T-helper 2 cell treated with Interferon-gamma antibody and Interleukin-4, amounts not matched to agents 5 μg/mL and 100 μg/mL, for 36 hours (primary cell): ENCODE data around the gene TMEM123.
A peak's percentile ranks its signal among the peaks of the same experiment; 100 is the strongest.

Source experiments
- DNase-seq: peaks from one replicate; pipeline ENCODE4 v3.0.0; 2021; ENCODE audit warnings: low spot score
- H3K27ac Mint-ChIP-seq: one replicate; pipeline ENCODE4 v1.8.0; 2021; ENCODE audit warnings: mild to moderate bottlenecking, mixed read lengths
- H3K27me3 Mint-ChIP-seq: one replicate; pipeline ENCODE4 v1.8.0; 2021; ENCODE audit warnings: low read depth, mixed read lengths
- H3K36me3 Mint-ChIP-seq: one replicate; pipeline ENCODE4 v1.8.0; 2021; ENCODE audit warnings: low read depth, mixed read lengths
- H3K4me1 Mint-ChIP-seq: one replicate; pipeline ENCODE4 v1.8.0; 2021; ENCODE audit warnings: low read depth, mixed read lengths
- H3K4me3 Mint-ChIP-seq: one replicate; pipeline ENCODE4 v1.8.0; 2022; ENCODE audit warnings: mild to moderate bottlenecking, moderate library complexity, mixed read lengths
- H3K9me3 Mint-ChIP-seq: one replicate; pipeline ENCODE4 v1.8.0; 2021; ENCODE audit warnings: mixed read lengths

TMEM123 gene

DNA sequence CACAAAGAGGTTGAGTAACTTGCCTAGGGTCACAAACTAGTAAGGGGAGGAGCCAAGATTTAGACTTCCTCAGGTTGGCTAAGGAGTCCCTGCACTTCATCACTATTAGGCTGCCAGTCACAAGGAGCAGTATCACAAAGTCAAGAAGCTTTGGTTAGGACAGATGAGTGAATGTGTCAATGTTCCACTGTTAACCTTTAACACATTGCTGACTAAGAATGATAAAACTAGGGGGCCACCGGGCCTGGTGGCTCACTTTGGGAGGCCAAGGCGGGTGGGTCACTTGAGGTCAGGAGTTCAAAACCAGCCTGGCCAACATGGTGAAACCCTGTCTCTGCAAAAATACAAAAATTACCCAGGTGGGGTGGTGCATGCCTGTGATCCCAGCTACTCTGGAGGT is 32.0 kb downstream of the TMEM123 start:
- Mint-ChIP-seq H3K36me3 (peaks cover 64% of the 10 kb centered on the region), H3K27me3 (no peaks in the 10 kb centered on the region), H3K4me1 (peaks cover 58% of the 10 kb centered on the region), H3K27ac (peak overlapping the region; percentile 22), H3K4me3 (no peak overlapping the region), H3K9me3 (peaks cover 22% of the 10 kb centered on the region)
- peak; percentile 30 for DNase-seq

DNA sequence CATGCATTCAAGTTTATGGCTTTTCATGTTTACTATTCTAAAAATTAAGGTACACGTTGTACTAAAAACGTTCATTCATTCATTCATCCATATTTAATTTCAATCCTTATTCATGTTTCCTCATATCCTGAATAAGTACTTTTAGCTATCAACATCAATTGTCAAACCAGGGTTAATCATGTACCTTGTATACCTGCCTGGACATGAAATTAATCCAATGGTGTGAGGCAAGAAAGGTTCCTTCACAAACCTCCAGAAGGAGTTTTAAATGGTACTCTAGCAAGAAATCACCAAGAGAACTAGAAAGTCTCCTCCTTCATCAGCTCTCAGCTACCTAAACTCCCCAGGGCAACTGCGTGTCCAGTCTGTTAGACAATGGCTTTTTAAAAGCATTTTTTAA is 33.4 kb downstream of the TMEM123 start:
- no peaks in the 10 kb centered on the region for H3K27me3 Mint-ChIP-seq
- peaks cover 65% of the 10 kb centered on the region for H3K4me1 Mint-ChIP-seq
- no peak overlapping the region for H3K4me3 Mint-ChIP-seq
- no peak overlapping the region for H3K27ac Mint-ChIP-seq
- peaks cover 26% of the 10 kb centered on the region for H3K9me3 Mint-ChIP-seq
- DNase-seq, result no peak
- H3K36me3 Mint-ChIP-seq, result peaks cover 67% of the 10 kb centered on the region

DNA sequence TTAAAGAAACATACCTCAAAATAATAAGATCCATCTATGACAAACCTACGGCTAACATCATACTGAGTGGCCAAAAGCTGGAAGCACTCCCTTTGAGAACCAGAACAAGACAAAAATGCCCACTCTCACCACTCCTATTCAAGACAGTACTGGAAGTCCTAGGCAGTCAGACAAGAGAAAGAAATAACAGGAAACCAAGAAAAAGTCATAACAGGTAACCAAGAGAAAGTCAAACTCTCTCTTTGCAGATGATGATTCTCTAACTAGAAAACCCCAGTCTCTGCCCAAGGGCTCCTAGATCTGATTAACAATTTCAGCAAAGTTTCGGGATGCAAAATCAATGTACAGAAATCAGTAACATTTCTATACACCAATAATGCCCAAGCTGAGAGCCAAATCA is 35.6 kb downstream of the TMEM123 start:
- H3K27ac Mint-ChIP-seq, result peak overlapping the region; percentile 66
- peak overlapping the region; percentile 35 for H3K4me3 Mint-ChIP-seq
- DNase-seq, result no peak
- no peaks in the 10 kb centered on the region for H3K27me3 Mint-ChIP-seq
- peaks cover 26% of the 10 kb centered on the region for H3K9me3 Mint-ChIP-seq
- peaks cover 65% of the 10 kb centered on the region for H3K36me3 Mint-ChIP-seq
- peaks cover 61% of the 10 kb centered on the region for H3K4me1 Mint-ChIP-seq

DNA sequence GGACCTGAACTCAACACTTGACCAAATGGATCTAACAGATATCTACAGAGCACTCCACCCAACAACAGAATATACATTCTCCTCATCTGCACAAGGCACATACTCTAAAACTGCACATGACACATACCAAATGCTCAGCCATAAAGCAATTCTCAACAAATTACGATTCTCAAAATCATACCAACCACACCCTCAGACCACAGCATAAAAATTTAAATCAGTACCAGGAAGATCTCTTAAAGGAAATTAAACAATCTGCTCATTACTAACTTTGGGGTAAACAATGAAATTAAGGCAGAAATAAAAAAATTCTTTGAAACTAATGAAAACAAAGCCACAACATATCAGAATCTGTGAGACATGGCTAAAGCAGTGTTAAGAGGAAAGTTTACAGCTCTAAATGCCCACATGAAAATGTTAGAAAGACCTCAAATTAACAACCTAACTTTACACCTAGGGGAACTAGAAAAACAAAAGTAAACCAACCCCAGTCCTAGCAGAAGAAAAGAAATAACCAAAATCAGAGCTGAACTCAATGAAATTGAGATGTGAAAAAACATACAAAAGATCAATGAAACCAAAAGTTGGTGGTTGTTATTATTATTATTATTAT is 37.2 kb downstream of the TMEM123 start:
- DNase-seq, result no peak
- Mint-ChIP-seq H3K4me3 (peak overlapping the region; percentile 69), H3K36me3 (peaks cover 62% of the 10 kb centered on the region)

DNA sequence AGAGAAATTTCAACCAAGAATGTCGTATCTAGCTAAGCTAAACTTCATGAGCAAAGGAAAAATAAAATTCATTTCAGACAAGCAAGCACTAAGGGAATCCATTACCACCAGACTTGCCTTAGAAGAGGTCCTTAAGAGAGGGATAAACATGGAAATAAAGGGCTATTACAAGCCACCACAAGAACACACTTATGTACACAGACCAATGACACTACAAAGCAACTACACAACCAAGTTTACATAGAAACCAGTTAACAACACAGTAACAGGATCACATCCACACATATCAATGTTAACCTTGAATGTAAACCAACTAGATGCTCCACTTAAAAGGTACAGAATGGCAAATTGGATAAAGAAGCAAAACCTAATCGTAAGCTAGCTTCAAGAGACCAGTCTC is 38.0 kb downstream of the TMEM123 start:
- H3K4me1 Mint-ChIP-seq, result peaks cover 54% of the 10 kb centered on the region
- H3K27me3 Mint-ChIP-seq, result no peaks in the 10 kb centered on the region
- DNase-seq, result no peak
- peaks cover 26% of the 10 kb centered on the region for H3K9me3 Mint-ChIP-seq
- H3K27ac Mint-ChIP-seq, result no peak overlapping the region
- peak overlapping the region; percentile 69 for H3K4me3 Mint-ChIP-seq
- peaks cover 61% of the 10 kb centered on the region for H3K36me3 Mint-ChIP-seq

More for the DNA sequence above, 37.2 kb downstream of the TMEM123 start:
- peaks cover 57% of the 10 kb centered on the region for H3K4me1 Mint-ChIP-seq
- peak overlapping the region; percentile 72 for H3K27ac Mint-ChIP-seq
- no peaks in the 10 kb centered on the region for H3K27me3 Mint-ChIP-seq
- H3K9me3 Mint-ChIP-seq, result peaks cover 26% of the 10 kb centered on the region

DNA sequence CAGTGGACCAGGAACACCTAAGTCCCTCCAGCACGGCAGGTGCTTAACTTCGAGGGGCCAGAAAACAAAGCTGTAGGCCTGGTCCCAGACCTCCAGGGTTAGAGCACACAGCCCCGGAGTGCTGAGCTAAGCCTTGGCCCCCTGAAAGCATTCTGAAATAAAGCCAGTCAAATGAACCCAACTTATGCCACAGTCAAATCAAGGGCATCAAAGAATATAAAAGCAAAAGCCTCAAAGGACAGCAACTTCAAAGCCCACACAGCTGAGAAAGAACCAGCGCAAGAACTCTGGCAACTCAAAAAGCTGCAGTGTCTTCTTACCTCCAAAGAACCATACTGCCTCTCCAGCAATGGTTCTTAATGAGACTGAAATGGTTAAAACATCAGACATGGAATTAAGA is 39.1 kb downstream of the TMEM123 start:
- H3K27me3 Mint-ChIP-seq, result no peaks in the 10 kb centered on the region
- DNase-seq, result no peak
- H3K9me3 Mint-ChIP-seq, result peaks cover 21% of the 10 kb centered on the region
- H3K36me3 Mint-ChIP-seq, result peaks cover 59% of the 10 kb centered on the region
- H3K4me3 Mint-ChIP-seq, result peak overlapping the region; percentile 69
- peaks cover 60% of the 10 kb centered on the region for H3K4me1 Mint-ChIP-seq
- H3K27ac Mint-ChIP-seq, result no peak overlapping the region

DNA sequence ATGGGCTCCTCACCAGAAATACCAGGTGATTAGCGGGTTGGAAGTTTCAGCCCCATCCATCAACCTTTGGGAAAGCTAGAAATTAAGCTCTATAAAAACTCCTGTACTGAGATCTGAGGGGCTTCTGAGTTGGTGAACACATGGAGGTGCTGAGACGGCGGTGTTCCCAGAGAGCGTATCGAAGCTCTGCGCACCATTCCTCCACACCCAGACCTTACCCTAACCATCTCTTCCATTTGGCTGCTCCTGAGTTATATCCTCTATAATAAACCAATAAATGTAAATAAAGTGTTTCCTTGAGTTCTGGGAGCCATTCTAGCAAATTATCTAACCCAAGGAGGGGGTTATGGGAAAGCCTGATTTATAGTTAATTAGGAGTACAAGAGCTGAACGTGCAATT is 41.4 kb downstream of the TMEM123 start:
- peaks cover 6% of the 10 kb centered on the region for H3K9me3 Mint-ChIP-seq
- H3K27ac Mint-ChIP-seq, result no peak overlapping the region
- no peak for DNase-seq
- peaks cover 54% of the 10 kb centered on the region for H3K4me1 Mint-ChIP-seq
- no peaks in the 10 kb centered on the region for H3K27me3 Mint-ChIP-seq
- peaks cover 45% of the 10 kb centered on the region for H3K36me3 Mint-ChIP-seq
- H3K4me3 Mint-ChIP-seq, result no peak overlapping the region

DNA sequence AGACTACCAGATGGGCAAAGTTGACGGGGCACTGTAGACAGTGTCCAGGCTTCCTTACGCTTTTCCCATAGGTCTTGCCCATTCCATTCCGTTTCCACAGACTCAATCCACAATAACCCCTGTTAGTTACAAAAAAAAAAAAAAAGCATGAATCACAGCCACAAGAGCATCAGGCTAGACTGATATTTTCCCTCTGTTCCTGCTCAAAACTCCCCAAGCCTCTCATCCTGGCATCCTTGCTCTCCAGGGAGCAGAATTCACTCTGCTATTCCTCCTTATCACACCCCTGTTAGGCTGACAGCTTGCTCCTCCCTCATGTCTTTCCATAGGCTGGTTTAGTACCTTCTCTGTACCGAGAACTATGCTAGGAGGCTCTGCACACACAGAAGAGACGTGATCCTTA is 42.2 kb downstream of the TMEM123 start:
- peaks cover 51% of the 10 kb centered on the region for H3K4me1 Mint-ChIP-seq
- H3K4me3 Mint-ChIP-seq, result no peak overlapping the region
- peaks cover 3% of the 10 kb centered on the region for H3K9me3 Mint-ChIP-seq
- H3K27ac Mint-ChIP-seq, result no peak overlapping the region
- DNase-seq, result no peak
- no peaks in the 10 kb centered on the region for H3K27me3 Mint-ChIP-seq
- peaks cover 39% of the 10 kb centered on the region for H3K36me3 Mint-ChIP-seq

DNA sequence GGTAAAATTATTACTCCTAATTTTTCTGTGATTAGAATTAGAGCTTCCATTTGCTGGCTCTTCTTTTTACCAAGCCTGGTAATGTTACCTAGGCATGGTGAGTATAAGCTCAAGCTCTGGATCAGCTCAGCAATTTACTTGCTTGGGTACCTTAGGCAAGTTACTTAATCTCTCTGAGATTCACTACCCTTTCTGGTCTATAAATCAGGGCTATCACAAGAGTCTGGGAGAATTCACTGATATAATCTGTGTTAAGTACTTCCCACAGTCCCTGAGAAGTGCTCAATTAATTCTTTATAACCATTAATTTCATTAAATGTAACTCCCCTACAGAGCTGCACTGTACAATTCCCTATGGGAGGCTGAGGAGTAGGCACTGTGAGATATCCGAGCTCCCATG is 44.2 kb downstream of the TMEM123 start:
- Mint-ChIP-seq H3K9me3 (no peaks in the 10 kb centered on the region), H3K4me3 (no peak overlapping the region), H3K4me1 (peaks cover 41% of the 10 kb centered on the region), H3K27me3 (no peaks in the 10 kb centered on the region), H3K27ac (no peak overlapping the region), H3K36me3 (peaks cover 29% of the 10 kb centered on the region)
- DNase-seq, result no peak

DNA sequence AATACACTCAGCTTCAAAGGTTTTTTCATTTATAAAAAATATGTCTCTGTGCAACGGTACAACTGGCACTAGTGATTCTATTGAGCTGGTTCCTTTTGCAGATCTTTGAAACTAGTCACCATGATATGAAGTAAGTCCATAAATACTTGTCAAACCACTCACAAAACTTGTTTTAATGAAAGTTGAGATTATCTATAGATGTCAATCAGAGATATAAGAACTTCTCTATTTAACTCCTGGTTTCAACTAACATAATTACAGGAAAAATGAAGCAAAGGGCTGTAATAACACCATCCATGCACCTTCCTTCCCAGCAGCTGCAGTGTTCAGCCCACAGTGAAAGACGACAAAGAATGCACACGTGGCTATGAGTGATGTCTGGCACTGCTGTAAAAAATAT is 44.7 kb downstream of the TMEM123 start:
- Mint-ChIP-seq H3K9me3 (no peaks in the 10 kb centered on the region), H3K27ac (no peak overlapping the region), H3K4me1 (peaks cover 41% of the 10 kb centered on the region), H3K4me3 (no peak overlapping the region), H3K27me3 (no peaks in the 10 kb centered on the region), H3K36me3 (peaks cover 31% of the 10 kb centered on the region)
- no peak for DNase-seq

DNA sequence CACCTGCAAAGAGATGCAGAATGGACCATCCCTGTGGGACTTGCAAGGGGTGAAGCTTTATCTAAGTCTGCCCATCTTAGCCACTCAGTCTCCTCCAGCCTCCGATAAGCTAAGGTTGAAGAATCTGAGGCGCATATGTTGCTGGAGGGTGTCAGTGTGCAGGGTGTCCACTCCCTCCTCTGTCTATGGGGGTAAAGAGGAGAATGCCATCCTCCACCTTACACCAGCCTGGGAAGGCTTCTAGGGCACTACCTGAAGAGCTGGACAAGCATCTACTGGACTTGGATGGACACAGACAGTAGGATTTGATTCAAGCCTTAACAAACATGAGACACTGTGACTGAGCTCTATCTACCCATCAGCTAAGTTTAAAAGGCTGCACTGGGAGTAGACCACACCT is 46.5 kb downstream of the TMEM123 start:
- Mint-ChIP-seq H3K27ac (no peak overlapping the region), H3K9me3 (no peaks in the 10 kb centered on the region), H3K27me3 (no peaks in the 10 kb centered on the region), H3K4me1 (peaks cover 49% of the 10 kb centered on the region), H3K36me3 (peaks cover 36% of the 10 kb centered on the region), H3K4me3 (no peak overlapping the region)
- no peak for DNase-seq

DNA sequence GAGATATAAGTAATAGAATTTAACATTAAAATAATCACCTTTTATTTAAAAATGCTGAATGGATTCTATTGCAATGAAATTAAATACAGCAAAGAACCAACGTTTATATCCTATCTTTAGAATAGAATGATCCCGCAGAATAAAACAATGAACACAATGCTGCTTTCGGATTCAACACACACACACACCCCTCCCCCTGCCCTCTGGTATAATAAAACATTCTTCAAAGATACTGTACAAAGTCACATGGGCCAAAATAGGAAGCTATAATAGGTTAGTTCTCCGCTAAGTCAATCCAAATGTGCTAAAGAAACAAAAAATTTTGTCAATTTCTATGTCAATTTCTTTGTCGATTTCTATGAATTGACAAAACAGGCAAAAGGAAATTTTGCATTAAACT is 47.1 kb downstream of the TMEM123 start:
- Mint-ChIP-seq H3K9me3 (no peaks in the 10 kb centered on the region), H3K27ac (no peak overlapping the region), H3K36me3 (peaks cover 39% of the 10 kb centered on the region), H3K4me3 (no peak overlapping the region), H3K4me1 (peaks cover 47% of the 10 kb centered on the region), H3K27me3 (no peaks in the 10 kb centered on the region)
- DNase-seq, result no peak

DNA sequence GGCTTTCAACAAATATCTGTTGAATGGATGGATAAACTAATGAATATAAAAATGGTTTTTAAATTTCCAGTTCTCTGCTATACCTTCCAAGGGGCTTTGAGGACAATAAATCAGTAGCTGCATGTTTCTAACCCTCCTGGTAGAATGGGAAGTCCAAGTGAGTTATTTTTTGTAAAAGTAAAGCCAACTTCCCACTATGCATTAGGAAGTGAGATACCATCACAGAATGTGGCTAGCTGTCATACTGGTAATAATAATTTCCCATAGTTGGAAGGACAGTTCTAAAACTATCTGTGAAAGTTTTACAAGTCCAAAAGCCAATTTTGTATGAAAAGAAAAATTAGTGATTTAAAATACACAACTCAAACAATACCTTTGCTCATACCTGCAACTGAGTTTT is 50.0 kb downstream of the TMEM123 start:
- Mint-ChIP-seq H3K27me3 (no peaks in the 10 kb centered on the region), H3K4me3 (no peak overlapping the region), H3K4me1 (peaks cover 33% of the 10 kb centered on the region), H3K36me3 (peaks cover 38% of the 10 kb centered on the region), H3K9me3 (no peaks in the 10 kb centered on the region), H3K27ac (no peak overlapping the region)
- DNase-seq, result no peak

DNA sequence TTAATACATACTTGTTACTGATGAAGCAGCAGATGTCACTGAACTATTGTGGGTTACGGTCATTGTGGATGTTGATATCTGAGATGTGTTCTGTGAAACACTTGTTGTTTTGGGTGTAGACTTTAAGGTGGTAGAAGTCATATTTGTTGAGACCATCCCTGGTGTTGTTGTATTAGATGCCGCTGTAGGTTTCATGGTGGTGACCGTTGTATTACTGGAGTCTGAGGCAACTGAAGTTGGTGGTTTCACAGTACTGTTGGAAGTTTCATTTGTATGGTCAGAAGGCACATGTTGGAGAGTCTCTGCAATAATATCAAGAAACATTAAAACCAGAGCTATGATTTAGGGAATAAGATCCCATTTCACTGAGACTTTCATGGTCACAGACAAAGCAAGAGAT is 50.7 kb downstream of the TMEM123 start:
- H3K36me3 Mint-ChIP-seq, result peaks cover 37% of the 10 kb centered on the region
- peaks cover 34% of the 10 kb centered on the region for H3K4me1 Mint-ChIP-seq
- no peak overlapping the region for H3K4me3 Mint-ChIP-seq
- H3K27ac Mint-ChIP-seq, result no peak overlapping the region
- DNase-seq, result no peak
- no peaks in the 10 kb centered on the region for H3K9me3 Mint-ChIP-seq
- no peaks in the 10 kb centered on the region for H3K27me3 Mint-ChIP-seq

DNA sequence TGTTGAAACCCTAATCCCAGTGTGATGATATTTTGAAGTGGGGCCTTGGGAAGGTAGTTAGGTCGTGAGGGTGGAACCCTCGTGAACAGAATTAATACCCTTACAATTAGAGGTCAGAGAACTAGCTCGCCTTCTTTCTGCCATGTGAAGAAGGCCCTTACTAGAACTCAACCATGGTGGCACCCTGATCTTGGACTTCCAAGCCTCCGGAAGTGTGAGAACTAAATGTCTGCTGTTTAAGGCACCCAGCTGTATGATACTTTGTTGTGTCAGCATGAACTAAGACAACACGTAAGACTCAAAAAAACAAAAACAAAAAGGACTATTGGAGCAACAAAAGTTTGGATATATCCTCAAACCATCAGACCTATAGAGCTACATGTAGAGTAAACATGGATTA is 52.0 kb downstream of the TMEM123 start:
- Mint-ChIP-seq H3K4me3 (no peak overlapping the region), H3K9me3 (no peaks in the 10 kb centered on the region), H3K27me3 (no peaks in the 10 kb centered on the region), H3K27ac (no peak overlapping the region), H3K4me1 (peaks cover 36% of the 10 kb centered on the region), H3K36me3 (peaks cover 47% of the 10 kb centered on the region)
- DNase-seq, result no peak
